ENCODE results near the gene CDR2L.
A peak's percentile ranks its signal among the peaks of the same experiment; 100 is the strongest.

CDR2L gene

GRCh38 chr17:74987418-74987908, at the start of gene CDR2L:
Gene CDR2L, plus strand, starts transcription at chr17:74987632. Its CDS starts 412 bp downstream, at chr17:74988044.
- peak in 55 of 56 donors; percentile 54 to 98 (median 90) for DNase-seq

GRCh38 chr17:74938194-74938950, 49.1 kb upstream of the CDR2L start:
- DNase-seq: no peak

GRCh38 chr17:74939534-74939933, 47.9 kb upstream of the CDR2L start:
- DNase-seq: no peak

GRCh38 chr17:74941128-74941725, 46.2 kb upstream of the CDR2L start:
- DNase-seq: no peak

- no peak for DNase-seq
Observed at GRCh38 chr17:74943808-74944522, 43.5 kb upstream of the CDR2L start.

GRCh38 chr17:74945543-74945942, 41.9 kb upstream of the CDR2L start:
- no peak for DNase-seq

GRCh38 chr17:74946641-74947040, 40.8 kb upstream of the CDR2L start:
- no peak for DNase-seq

GRCh38 chr17:74947041-74947754, 40.2 kb upstream of the CDR2L start:
- DNase-seq: no peak

GRCh38 chr17:74949455-74950115, 37.8 kb upstream of the CDR2L start:
- no peak for DNase-seq

GRCh38 chr17:74950207-74950606, 37.2 kb upstream of the CDR2L start:
- no peak for DNase-seq

GRCh38 chr17:74951065-74951464, 36.4 kb upstream of the CDR2L start:
- no peak for DNase-seq

- no peak for DNase-seq
Observed at GRCh38 chr17:74951680-74952421, 35.6 kb upstream of the CDR2L start.

GRCh38 chr17:74952431-74953133, 34.9 kb upstream of the CDR2L start:
- no peak for DNase-seq

GRCh38 chr17:74953134-74953687, 34.2 kb upstream of the CDR2L start:
- no peak for DNase-seq

- DNase-seq: no peak
Observed at GRCh38 chr17:74954115-74954514, 33.3 kb upstream of the CDR2L start.

- no peak for DNase-seq
Observed at GRCh38 chr17:74954665-74955421, 32.6 kb upstream of the CDR2L start.

- DNase-seq: no peak
Observed at GRCh38 chr17:74956093-74956492, 31.3 kb upstream of the CDR2L start.
